Measurements from ENCODE around the gene TBCE. TPM values are rescaled to one million over a fixed set of nuclear protein-coding genes. Genes with fewer than 3 reads are reported as not detected.

The TBCE gene
- total RNA-seq, 2 experiments from 2014 or later: 7.0 to 8.4 TPM

DNA sequence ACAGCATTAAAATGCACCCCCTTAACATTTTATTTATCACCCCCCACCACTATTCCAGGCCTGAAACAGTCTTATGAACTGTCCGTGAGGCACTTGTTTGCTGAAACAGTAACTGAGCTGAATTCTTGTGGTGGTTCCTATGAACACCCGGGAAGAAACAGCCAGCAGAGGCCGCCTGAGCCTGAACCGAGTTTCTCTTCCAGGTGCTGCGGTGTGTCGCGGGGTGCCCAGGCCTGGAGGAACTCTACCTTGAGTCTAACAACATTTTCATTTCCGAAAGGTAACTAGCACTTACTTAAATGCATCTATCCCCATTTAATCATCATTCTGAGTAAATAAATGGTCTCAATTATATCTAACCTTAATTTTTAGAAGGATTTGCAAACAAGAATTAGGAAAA, 66.8 kb downstream of the TBCE start:
- H3K4me1 Mint-ChIP-seq (ENCODE audit: low read depth): no peaks in the 10 kb centered on the region
- H3K4me3 ChIP-seq (ENCODE audit: low read length): no peak overlapping the region
- no peak overlapping the region for H3K4me3 Mint-ChIP-seq
- H3K27ac ChIP-seq (ENCODE audit: low read depth in 1 of 2, low read length in 2 of 2): no peak overlapping the region
- intact Hi-C loops (cut with DNase I, micrococcal nuclease): no loop called here
- no peaks in the 10 kb centered on the region for H3K9me3 ChIP-seq (ENCODE audit: control insufficient read depth in 1 of 2, insufficient read depth in 1 of 2, low read length in 2 of 2)
- no peak for TF ChIP-seq CTCF (IDR thresholded peaks at IDR 0.05)
- no peak for DNase-seq
- H3K27ac Mint-ChIP-seq: no peak overlapping the region
- no peaks in the 10 kb centered on the region for H3K27me3 Mint-ChIP-seq
- ATAC-seq (ENCODE audit: poor library complexity): no peak
- H3K27me3 ChIP-seq (ENCODE audit: control insufficient read depth in 1 of 2, insufficient read depth in 2 of 2, low read length in 2 of 2): no peaks in the 10 kb centered on the region
- no peaks in the 10 kb centered on the region for H3K9me3 Mint-ChIP-seq
- H3K4me1 ChIP-seq (ENCODE audit: insufficient read depth, low read length): no peaks in the 10 kb centered on the region
- CTCF ChIA-PET: no interaction called here
- POLR2A ChIA-PET: no interaction called here
- H3K36me3 ChIP-seq (ENCODE audit: insufficient read depth, low read length): peaks cover 54% of the 10 kb centered on the region
- peaks cover 46% of the 10 kb centered on the region for H3K36me3 Mint-ChIP-seq (ENCODE audit: low read depth)

DNA sequence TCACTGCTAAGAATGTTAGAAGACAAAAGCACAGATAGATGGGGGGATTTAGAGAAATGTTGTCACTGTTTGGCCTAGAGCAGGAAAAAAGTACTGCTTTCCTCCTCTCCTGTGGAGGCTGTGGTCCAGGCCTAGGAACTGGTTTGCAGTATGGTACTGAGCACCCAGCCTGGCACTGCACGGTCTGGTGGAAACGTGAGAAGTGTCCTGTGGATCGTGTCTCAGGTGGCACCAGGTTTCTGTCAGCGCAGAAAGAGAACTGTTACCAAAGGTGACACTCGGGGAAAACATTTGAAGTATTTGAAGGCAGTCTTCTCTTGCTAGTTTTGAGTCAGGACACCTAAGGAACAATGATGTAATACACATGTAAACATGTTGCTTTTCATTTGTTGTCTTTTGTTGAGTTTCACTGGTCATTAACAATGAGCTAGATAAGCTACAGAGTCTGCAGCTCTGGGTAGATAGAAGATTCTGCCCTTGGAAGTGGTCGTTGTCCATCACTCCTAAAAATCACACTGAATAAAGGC, 74.0 kb downstream of the TBCE start:
- Mint-ChIP-seq H3K36me3 (ENCODE audit: low read depth) (peaks cover 83% of the 10 kb centered on the region), H3K9me3 (no peaks in the 10 kb centered on the region)
- peaks cover 63% of the 10 kb centered on the region for H3K36me3 ChIP-seq (ENCODE audit: insufficient read depth, low read length)

DNA sequence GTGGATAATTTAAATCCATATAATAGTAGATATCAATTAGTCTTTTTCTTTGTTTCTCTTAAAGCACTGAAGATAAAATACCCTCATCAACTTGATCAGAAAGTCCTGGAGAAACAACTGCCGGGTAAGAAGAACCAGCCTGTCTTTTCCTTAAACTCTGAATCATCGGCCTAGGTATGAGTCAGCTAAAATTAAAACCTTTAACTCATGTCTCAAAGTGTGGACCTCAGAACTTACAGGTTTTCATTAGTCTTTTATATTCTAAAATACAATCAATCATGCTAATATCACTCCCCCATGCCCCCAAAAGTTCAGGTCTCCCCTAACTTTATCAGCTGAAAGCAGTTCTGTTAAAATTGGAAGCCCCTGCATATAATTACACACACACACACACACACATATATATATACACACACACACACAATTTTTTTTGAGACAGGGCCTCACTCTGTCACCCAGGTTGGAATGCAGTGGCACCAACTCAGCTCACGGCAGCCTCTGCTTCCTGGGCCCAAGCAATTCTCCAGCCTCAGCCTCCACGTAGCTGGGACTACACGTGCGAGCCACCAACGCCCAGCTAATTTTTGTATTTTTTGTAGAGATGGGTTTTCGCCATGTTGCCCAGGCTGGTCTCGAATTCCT, 75.7 kb downstream of the TBCE start:
- Mint-ChIP-seq H3K4me3 (no peak overlapping the region), H3K9me3 (no peaks in the 10 kb centered on the region), H3K36me3 (ENCODE audit: low read depth) (peaks cover 84% of the 10 kb centered on the region), H3K27ac (no peak overlapping the region), H3K4me1 (ENCODE audit: low read depth) (no peaks in the 10 kb centered on the region), H3K27me3 (no peaks in the 10 kb centered on the region)
- ATAC-seq (ENCODE audit: poor library complexity) (no peak), DNase-seq (no peak)
- H3K27ac ChIP-seq (ENCODE audit: low read depth in 1 of 2, low read length in 2 of 2): no peak overlapping the region
- H3K27me3 ChIP-seq (ENCODE audit: control insufficient read depth in 1 of 2, insufficient read depth in 2 of 2, low read length in 2 of 2): no peaks in the 10 kb centered on the region
- ChIA-PET POLR2A (no interaction called here), CTCF (no interaction called here)
- no peaks in the 10 kb centered on the region for H3K4me1 ChIP-seq (ENCODE audit: insufficient read depth, low read length)
- no peak for TF ChIP-seq CTCF (IDR thresholded peaks at IDR 0.05)
- H3K4me3 ChIP-seq (ENCODE audit: low read length): no peak overlapping the region
- intact Hi-C loops (cut with DNase I, micrococcal nuclease): no loop called here
- H3K36me3 ChIP-seq (ENCODE audit: insufficient read depth, low read length): peaks cover 58% of the 10 kb centered on the region
- no peaks in the 10 kb centered on the region for H3K9me3 ChIP-seq (ENCODE audit: control insufficient read depth in 1 of 2, insufficient read depth in 1 of 2, low read length in 2 of 2)

More for the DNA sequence above, 74.0 kb downstream of the TBCE start:
- no peak for DNase-seq
- POLR2A ChIA-PET: no interaction called here
- intact Hi-C loops (cut with DNase I, micrococcal nuclease): no loop called here
- Mint-ChIP-seq H3K4me3 (no peak overlapping the region), H3K27ac (no peak overlapping the region), H3K4me1 (ENCODE audit: low read depth) (no peaks in the 10 kb centered on the region), H3K27me3 (no peaks in the 10 kb centered on the region)
- Histone ChIP-seq H3K27me3 (ENCODE audit: control insufficient read depth in 1 of 2, insufficient read depth in 2 of 2, low read length in 2 of 2) (no peaks in the 10 kb centered on the region), H3K9me3 (ENCODE audit: control insufficient read depth in 1 of 2, insufficient read depth in 1 of 2, low read length in 2 of 2) (no peaks in the 10 kb centered on the region), H3K4me1 (ENCODE audit: insufficient read depth, low read length) (no peaks in the 10 kb centered on the region), H3K27ac (ENCODE audit: low read depth in 1 of 2, low read length in 2 of 2) (no peak overlapping the region), H3K4me3 (ENCODE audit: low read length) (no peak overlapping the region)
- no peak for ATAC-seq (ENCODE audit: poor library complexity)
- CTCF ChIA-PET: interaction anchor here (0.9 kb wide), 1 partner anchor 26 kb away, joined by 3 read pairs; no protein-coding TSS in a partner anchor
- no peak for TF ChIP-seq CTCF (IDR thresholded peaks at IDR 0.05)
